Measurements from ENCODE around the gene KEAP1. TPM values are rescaled to one million over a fixed set of nuclear protein-coding genes. Genes with fewer than 3 reads are reported as not detected.
A peak's percentile ranks its signal among the peaks of the same experiment; 100 is the strongest.

The KEAP1 gene
- total RNA-seq, 2 experiments from 2014 or later, result 68.9 to 93.5 TPM

DNA sequence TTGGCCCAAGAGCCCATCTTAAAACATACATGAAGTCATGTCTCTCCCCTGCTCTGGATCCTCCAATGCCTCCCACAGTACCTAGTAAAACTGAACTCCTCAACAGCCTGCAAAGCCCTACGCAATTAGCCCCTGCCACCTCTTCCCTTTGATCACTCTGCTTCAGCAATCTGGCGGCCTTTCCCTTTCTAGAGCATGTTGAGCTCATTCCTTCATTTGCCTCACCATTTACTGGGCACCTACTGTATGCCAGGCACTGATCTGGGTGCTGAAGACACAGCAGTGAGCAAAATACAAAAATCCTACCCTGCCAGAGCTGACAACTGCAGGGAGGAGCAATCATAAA, 2.9 kb downstream of the KEAP1 start:
- peaks cover 67% of the 10 kb centered on the region for H3K79me2 ChIP-seq (ENCODE audit: insufficient read depth, low read depth, low read length)
- BruUV-seq (replicated peaks), result TSS peak; percentile 31
- ChIA-PET POLR2A (interaction anchor here (0.6 to 1.1 kb wide), 2 partner anchors 11 to 53 kb away, joined by 3 read pairs; no protein-coding TSS in a partner anchor), CTCF (ENCODE audit: unreplicated experiment) (no interaction called here)
- H3K9me2 ChIP-seq (ENCODE audit: insufficient read depth, low read length), result no peaks in the 10 kb centered on the region
- H3K27ac ChIP-seq (ENCODE audit: low read depth, low read length, poor library complexity, severe bottlenecking), result no peak overlapping the region
- H3K36me3 ChIP-seq (ENCODE audit: insufficient read depth, low read length), result peaks cover 56% of the 10 kb centered on the region
- TF ChIP-seq CTCF (conservative IDR thresholded peaks at IDR 0.05; ENCODE audit: low read length) (no peak), EZH2phosphoT487 (IDR thresholded peaks at IDR 0.05; ENCODE audit: borderline replicate concordance, low read depth, low read length) (no peak)
- H3K4me2 ChIP-seq (ENCODE audit: low read length), result no peak overlapping the region
- H3K4me1 ChIP-seq (ENCODE audit: insufficient read depth, low read length, poor library complexity, severe bottlenecking), result peaks cover 17% of the 10 kb centered on the region
- H3K9me3 ChIP-seq (ENCODE audit: low read length), result no peaks in the 10 kb centered on the region
- intact Hi-C loops (cut with micrococcal nuclease; ENCODE audit: unreplicated experiment), result loop anchor here (5.0 kb wide), 1 partner anchor 93 kb away; no protein-coding TSS in a partner anchor
- no peak overlapping the region for H3K4me3 ChIP-seq (ENCODE audit: low read depth, low read length, poor library complexity, severe bottlenecking)
- no peaks in the 10 kb centered on the region for H4K20me1 ChIP-seq (ENCODE audit: insufficient read depth, low read length)
- H2AFZ ChIP-seq (ENCODE audit: low read length), result no peak overlapping the region
- DNase-seq (ENCODE audit: low spot score), result no peak

DNA sequence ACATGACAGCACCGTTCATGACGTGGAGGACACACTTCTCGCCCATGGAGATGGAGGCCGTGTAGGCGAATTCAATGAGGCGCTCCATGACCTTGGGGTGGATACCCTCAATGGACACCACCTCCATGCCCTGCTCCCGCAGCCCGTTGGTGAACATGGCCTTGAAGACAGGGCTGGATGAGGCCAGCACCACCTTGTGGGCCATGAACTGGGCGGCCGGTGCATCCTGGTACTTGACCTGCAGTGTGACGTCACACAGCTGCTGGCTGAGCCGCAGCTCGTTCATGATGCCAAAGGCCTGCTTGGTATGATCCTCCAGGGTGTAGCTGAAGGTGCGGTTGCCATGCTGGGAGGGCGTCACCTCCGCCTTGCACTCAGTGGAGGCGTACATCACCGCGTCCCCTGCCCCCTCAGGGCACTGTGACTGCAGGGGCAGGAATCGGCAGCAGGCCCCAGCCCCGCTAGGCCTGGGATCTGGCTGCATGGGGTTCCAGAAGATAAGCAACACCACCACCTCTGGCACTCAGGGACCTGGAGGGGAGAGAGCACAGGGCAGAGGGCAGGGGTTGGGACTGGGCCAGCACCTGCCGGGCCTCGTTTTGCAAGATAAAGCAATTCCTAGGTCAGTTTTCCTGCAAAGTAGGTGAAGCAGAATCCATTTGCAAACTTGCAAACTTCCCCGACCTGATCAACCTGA, 3.5 kb downstream of the KEAP1 start:
- H3K9me3 ChIP-seq (ENCODE audit: low read length), result no peaks in the 10 kb centered on the region
- TF ChIP-seq EZH2phosphoT487 (IDR thresholded peaks at IDR 0.05; ENCODE audit: borderline replicate concordance, low read depth, low read length) (no peak), CTCF (conservative IDR thresholded peaks at IDR 0.05; ENCODE audit: low read length) (no peak)
- DNase-seq (ENCODE audit: low spot score), result no peak
- H3K4me1 ChIP-seq (ENCODE audit: insufficient read depth, low read length, poor library complexity, severe bottlenecking), result peaks cover 17% of the 10 kb centered on the region
- intact Hi-C loops (cut with micrococcal nuclease; ENCODE audit: unreplicated experiment), result loop anchor here (5.0 kb wide), 1 partner anchor 92 kb away; no protein-coding TSS in a partner anchor
- H2AFZ ChIP-seq (ENCODE audit: low read length), result no peak overlapping the region
- POLR2A ChIA-PET, result interaction anchor here (1.1 kb wide), 1 partner anchor 53 kb away, joined by 3 read pairs; no protein-coding TSS in a partner anchor
- no peaks in the 10 kb centered on the region for H3K9me2 ChIP-seq (ENCODE audit: insufficient read depth, low read length)
- peaks cover 61% of the 10 kb centered on the region for H3K36me3 ChIP-seq (ENCODE audit: insufficient read depth, low read length)
- CTCF ChIA-PET (ENCODE audit: unreplicated experiment), result no interaction called here
- no peak overlapping the region for H3K4me2 ChIP-seq (ENCODE audit: low read length)
- H3K79me2 ChIP-seq (ENCODE audit: insufficient read depth, low read depth, low read length), result peaks cover 67% of the 10 kb centered on the region
- H3K27ac ChIP-seq (ENCODE audit: low read depth, low read length, poor library complexity, severe bottlenecking), result no peak overlapping the region
- BruUV-seq (replicated peaks), result no TSS peak
- no peaks in the 10 kb centered on the region for H4K20me1 ChIP-seq (ENCODE audit: insufficient read depth, low read length)
- no peak overlapping the region for H3K4me3 ChIP-seq (ENCODE audit: low read depth, low read length, poor library complexity, severe bottlenecking)

GRCh38 chr19:10497371-10497770, 5.8 kb downstream of the KEAP1 start:
- CTCF ChIA-PET (ENCODE audit: unreplicated experiment), result no interaction called here

More at GRCh38 chr19:10497371-10497770, 5.8 kb downstream of the KEAP1 start:
- Histone ChIP-seq H4K20me1 (ENCODE audit: insufficient read depth, low read length) (no peaks in the 10 kb centered on the region), H3K9me3 (ENCODE audit: low read length) (no peaks in the 10 kb centered on the region), H2AFZ (ENCODE audit: low read length) (no peak overlapping the region), H3K27ac (ENCODE audit: low read depth, low read length, poor library complexity, severe bottlenecking) (no peak overlapping the region), H3K9me2 (ENCODE audit: insufficient read depth, low read length) (no peaks in the 10 kb centered on the region), H3K36me3 (ENCODE audit: insufficient read depth, low read length) (peaks cover 75% of the 10 kb centered on the region), H3K4me1 (ENCODE audit: insufficient read depth, low read length, poor library complexity, severe bottlenecking) (peaks cover 7% of the 10 kb centered on the region), H3K79me2 (ENCODE audit: insufficient read depth, low read depth, low read length) (peaks cover 66% of the 10 kb centered on the region), H3K4me3 (ENCODE audit: low read depth, low read length, poor library complexity, severe bottlenecking) (no peak overlapping the region), H3K4me2 (ENCODE audit: low read length) (no peak overlapping the region)
- intact Hi-C loops (cut with micrococcal nuclease; ENCODE audit: unreplicated experiment), result no loop called here
- BruUV-seq (replicated peaks), result no TSS peak
- TF ChIP-seq CTCF (conservative IDR thresholded peaks at IDR 0.05; ENCODE audit: low read length) (no peak), EZH2phosphoT487 (IDR thresholded peaks at IDR 0.05; ENCODE audit: borderline replicate concordance, low read depth, low read length) (no peak)
- POLR2A ChIA-PET, result no interaction called here
- no peak for DNase-seq (ENCODE audit: low spot score)
